NCI-H2171 treated with DMSO at 0.1 percent for 48 hours (cell line): Measurements from ENCODE around the gene RESP18.
A peak's percentile ranks its signal among the peaks of the same experiment; 100 is the strongest.
"Not testable (repeated sequence)": the region's sequence is repeated elsewhere in the genome, so short reads cannot be mapped to it uniquely, and the experiment has no call there.

Experiments used
- DNase-seq: peaks from one replicate; lab custom pipeline; 2025; lab: John Stamatoyannopoulos, UW

Gene RESP18

GRCh38 chr2:219325657-219326315 lies 6.8 kb downstream of the RESP18 start:
- no peak for DNase-seq

DNA sequence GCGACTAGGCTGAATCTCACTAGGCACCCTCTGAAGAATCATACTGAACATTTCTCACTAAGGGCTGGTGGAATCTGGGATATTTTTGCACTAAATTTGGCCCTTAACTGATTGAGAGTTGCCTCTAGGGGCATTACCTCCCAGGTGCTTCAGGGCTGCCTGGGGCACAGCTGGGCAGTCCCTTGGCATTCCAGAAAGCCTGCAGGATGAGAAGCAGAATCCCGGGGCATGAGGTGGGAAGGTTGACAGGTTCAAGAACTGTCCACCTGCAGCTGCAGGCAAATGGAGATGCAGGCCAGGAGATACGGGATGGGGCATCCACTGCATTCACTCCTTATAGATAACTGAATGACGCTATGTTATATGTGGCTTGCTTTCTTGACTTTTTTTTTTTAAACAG lies 7.4 kb downstream of the RESP18 start:
- DNase-seq, result no peak

- no peak for DNase-seq
Measured at GRCh38 chr2:219323434-219323833, 9.1 kb downstream of the RESP18 start.

GRCh38 chr2:219314804-219315468 lies 17.6 kb downstream of the RESP18 start:
- no peak for DNase-seq

DNA sequence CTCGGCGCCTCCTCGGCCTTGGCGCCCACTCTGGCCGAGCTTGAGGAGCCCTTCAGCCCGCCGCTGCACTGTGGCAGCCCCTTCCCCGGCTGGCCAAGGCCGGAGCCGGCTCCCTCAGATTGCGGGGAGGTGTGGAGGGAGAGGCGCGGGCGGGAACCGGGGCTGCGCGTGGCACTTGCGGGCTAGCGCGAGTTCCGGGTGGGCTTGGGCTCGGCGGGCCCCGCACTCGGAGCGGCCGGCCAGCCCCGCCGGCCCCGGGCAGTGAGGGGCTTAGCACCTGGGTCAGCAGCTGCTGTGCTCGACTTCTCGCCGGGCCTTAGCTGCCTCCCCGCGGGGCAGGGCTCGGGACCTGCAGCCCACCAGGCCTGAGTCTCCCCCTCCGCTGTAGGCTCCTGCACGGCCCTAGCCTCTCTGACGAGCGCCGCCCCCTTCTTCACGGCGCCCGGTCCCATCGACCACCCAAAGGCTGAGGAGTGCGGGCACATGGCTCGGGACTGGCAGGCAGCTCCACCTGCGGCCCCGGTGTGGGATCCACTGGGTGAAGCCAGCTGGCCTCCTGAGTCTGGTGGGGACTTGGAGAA lies 19.8 kb downstream of the RESP18 start:
- not testable (repeated sequence) for DNase-seq

DNA sequence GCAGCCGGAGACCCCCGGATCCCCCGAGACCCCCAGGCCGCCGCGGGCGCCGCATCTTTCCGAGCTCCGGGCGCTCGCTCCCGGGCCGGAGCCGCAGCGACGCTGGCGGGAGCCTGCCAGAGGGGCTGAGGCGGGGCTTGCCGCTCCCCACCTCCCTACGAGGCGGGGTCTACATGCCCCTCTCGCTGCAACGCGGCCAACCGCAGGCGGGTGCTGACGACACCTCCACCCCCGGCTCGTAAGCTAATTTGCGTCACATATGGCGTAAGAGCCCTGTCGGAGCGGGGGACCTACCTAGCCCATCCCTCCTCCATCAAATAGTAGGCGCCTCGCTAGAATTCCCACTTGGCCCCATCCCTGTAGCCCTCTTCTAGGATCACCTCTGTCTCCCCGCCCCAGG lies 23.3 kb downstream of the RESP18 start, which contains the start of gene PTPRN:
TSS of gene PTPRN (minus strand) at position 124 of the 400 bp plus-strand sequence. CDS start at position 55, 69 bp downstream.
- peak; percentile 76 for DNase-seq

- no peak for DNase-seq
Measured at GRCh38 chr2:219308142-219309101, 24.1 kb downstream of the RESP18 start.

DNA sequence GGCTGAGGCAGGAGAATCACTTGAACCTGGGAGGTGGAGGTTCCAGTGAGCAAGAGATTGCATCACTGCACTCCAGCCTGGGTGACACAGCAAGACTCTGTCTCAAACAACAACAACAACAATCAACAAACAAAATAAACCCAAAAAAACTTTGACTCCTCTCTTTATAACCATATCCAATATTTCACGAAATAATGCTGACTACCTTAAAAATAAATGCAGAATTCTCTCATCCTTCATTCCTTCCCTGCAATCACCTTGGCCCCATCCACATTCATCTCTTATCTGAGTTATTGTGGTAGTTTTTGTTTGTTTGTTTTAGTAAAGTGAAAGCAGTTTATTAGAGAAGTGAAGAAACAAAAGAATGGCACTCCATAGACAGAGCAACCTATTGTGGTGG lies 26.5 kb downstream of the RESP18 start:
- DNase-seq, result no peak

DNA sequence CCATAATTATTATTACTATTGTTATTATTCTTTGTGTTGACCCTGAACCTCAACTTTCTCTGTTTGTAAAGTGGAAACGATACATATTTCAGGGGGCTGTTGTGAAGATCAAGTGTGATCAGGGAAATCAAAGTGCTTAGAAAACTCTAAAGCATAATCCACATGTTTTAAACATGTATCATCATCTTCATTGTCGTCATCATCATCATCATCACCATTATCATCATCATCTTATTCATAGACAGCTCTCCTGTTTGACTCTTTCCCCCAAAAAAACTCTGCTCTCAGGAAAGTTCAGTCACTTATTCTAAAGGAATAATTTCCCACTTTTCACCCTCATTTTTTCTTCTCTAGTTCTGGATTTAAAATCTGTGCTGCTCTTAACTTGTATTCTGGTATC lies 28.3 kb downstream of the RESP18 start:
- DNase-seq, result no peak

- DNase-seq, result no peak
Measured at GRCh38 chr2:219302412-219302968, 30.1 kb downstream of the RESP18 start.

DNA sequence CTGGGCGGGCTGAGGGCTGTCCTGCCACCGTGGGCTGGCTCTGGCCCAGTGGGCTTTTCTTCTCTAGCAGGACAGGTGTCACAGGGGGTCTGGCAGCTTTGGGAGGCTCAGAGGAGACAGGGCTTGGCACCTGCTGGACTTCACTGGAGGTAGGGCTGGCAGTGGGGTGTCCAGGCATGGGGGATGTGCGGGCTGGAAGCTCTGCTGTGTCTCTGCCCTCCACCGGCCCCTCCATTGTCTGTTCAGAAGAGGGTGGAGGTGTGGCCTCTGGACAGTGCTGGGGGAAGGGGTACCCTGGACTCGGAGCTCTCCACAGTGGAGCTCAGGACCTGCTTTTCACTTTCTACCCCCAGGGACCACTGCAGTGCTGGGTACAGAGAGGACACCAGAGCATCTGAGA lies 32.5 kb downstream of the RESP18 start:
- DNase-seq, result no peak

DNA sequence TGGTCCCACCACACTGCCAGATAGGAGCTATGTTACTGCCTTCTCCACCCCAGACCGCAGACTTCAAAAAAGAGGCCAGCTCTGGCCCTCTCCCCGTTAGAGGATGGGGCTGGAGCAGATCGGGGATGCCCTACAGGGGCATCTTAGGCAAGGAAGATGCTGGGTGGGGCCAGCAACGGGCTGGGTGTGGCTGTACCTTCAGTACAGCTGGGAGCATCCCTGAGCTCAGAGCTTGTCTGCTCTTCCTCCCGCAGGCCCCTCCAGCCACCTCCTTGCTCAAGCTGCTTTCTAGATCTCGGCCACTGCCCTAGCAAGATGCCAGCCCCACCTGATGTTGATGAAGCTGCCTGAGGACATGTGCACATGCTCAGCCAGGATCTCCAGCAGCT lies 33.2 kb downstream of the RESP18 start:
- no peak for DNase-seq

- DNase-seq, result peak; percentile 66
Measured at GRCh38 chr2:219298759-219299371, 33.7 kb downstream of the RESP18 start.

DNA sequence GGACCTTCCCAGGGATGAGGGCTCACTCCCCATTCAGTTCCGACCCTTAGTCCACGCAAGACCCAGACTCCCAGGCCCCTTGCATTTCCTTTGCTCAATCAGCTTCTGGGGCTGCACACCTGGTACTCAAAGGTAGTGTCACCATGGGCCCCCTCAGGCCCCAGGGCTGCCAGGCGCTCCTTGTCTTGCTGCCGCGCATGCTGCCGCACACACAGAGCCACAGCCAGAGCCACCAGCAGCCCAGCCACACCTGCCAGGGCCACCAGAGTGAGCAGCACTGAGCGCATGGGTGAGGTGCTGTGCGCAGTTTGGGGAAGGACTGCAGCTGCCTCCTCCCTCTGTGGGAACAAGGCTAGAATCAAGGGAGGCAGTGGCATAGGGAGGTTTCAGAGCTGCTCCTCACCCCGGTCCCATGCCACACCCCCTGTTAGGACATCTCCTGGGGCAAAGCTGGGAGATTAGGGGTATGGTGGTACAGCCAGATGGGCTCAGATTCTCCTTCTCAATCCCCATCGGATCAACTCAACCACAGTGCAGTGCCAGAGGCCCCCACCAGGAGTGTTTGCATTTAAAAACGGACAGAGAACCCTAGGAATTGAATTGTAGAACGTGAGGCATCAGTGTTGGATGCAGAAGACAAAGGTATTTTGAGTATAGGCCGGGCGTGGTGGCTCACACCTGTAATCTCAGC lies 34.6 kb downstream of the RESP18 start:
- DNase-seq, result no peak

DNA sequence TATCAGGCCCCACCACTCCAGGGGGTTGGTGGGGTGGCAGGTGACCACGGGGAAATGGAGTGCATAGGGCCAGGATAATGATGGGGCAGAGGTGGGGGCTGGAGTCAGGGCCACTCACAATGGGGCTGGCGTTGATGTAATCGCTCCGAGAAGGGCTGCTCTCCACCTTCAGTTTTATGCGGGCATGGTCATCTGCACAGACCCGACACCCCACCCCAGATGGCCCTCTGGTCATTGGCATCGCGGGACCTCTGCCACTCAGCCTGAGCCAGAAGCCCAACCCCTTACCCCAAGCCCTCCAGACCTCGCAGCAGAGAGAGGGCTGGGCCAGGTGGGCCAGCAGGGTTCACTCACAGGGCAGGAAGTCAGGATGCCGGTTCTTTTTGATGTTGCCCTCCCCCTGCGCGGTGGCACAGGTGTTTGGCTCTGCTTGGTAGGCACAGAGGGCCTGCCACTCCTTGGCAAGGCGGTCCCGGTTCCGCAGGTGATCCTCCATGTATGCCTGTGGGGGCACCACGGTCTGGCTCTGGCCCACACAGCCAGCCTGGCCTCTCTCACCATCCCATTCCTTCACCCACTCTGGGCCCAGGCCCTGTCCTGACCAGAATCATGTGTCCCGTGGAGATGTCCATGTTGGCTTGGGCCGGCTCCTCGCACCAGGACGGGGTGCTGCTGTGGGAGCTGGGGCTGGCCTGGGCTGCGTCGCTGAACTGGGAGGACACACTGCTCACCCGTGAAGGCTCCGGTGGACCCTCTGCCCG lies 35.7 kb downstream of the RESP18 start:
- no peak for DNase-seq

GRCh38 chr2:219296142-219296541 lies 36.4 kb downstream of the RESP18 start:
- no peak for DNase-seq

GRCh38 chr2:219294356-219295351 lies 37.9 kb downstream of the RESP18 start:
- DNase-seq, result peak; percentile 80

- no peak for DNase-seq
Measured at GRCh38 chr2:219293736-219294231, 38.8 kb downstream of the RESP18 start.

DNA sequence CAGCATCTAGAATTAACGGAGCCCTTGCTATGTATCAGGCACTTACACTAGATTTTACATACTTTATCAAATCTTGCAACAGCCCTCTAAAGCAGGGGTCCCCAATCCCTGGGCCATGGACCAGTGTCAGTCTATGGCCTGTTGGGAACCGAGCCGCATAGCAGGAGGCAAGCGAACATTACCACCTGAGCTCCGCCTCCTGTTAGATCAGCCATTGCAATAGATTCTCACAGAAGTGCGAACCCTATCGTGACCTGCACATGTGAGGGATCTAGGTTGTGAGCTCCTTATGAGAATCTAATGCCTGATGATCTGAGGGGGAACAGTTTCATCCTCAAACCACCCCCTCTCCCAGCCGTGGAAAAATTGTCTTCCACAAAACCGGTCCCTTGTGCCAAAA lies 39.9 kb downstream of the RESP18 start:
- DNase-seq, result no peak
